Neutrophil (primary cell): ENCODE data around the gene PEAK3.

Source experiments
- H3K27ac ChIP-seq: fragments of 200-600 bp; sonication (generic); 2 replicates; pipeline ENCODE4 v1.5.1; 2016; ENCODE audit warnings: mild to moderate bottlenecking, moderate library complexity
- H3K27me3 ChIP-seq: fragments of 200-600 bp; sonication (generic); 2 replicates; pipeline ENCODE4 v1.6.0; 2016; ENCODE audit warnings: mild to moderate bottlenecking
- H3K36me3 ChIP-seq: fragments of 200-600 bp; sonication (generic); 2 replicates; pipeline ENCODE4 v1.5.1; 2017
- H3K4me1 ChIP-seq, 2 experiments: fragments of 200-600 bp in 1 of 2; sonication (generic) in 1 of 2; 1 replicate in 1 of 2; 2 replicates in 1 of 2; pipeline versions ENCODE4 v1.5.1 to v1.6.1; 2013 to 2016; ENCODE audit warnings: low read depth in 1 of 2, low read length in 1 of 2, mild to moderate bottlenecking in 1 of 2, moderate library complexity in 1 of 2; ENCODE audit not compliant: control insufficient read depth in 1 of 2, insufficient read depth in 1 of 2
- H3K4me3 ChIP-seq, 2 experiments: fragments of 200-600 bp in 1 of 2; sonication (generic) in 1 of 2; 1 replicate in 1 of 2; 2 replicates in 1 of 2; pipeline ENCODE4 v1.5.1; 2013 to 2016; ENCODE audit warnings: low read depth in 1 of 2, low read length in 1 of 2, mild to moderate bottlenecking in 1 of 2, moderate library complexity in 1 of 2
- H3K9me3 ChIP-seq: fragments of 200-600 bp; sonication (generic); 2 replicates; pipeline ENCODE4 v1.5.1; 2016
- TF ChIP-seq, protein P1 (sequence below): fragments of 200-600 bp; sonication (generic); IDR thresholded peaks from 2 replicates; pipeline ENCODE4 v1.5.1; 2016; ENCODE audit warnings: antibody characterized with exemption

The PEAK3 gene

DNA sequence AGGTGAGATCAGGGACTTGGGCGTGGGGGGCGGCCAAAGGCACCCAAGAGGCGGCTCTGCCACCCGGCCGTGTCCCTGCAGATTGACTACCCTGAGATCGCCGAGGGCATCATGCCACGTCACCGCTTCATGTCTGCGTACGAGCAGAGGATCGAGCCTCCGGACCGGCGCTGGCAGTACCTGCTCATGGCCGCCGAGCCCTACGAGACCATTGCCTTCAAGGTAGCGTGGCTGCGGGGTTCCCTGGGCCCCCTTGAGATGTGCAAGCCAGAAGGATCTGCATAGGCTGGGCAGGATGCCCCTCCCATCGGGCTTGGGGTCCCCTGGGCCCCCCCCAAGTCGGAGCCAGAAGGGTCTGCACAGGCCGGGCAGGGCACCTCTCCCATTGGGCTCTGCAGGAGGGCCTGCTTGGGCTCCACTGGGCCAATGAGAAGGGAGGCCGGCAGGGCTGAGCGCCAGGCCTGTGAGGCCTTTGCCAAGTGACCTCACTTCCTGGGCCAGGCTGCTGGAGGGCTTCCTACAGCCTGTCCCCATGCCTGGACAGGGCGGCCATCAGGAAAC lies 35.1 kb downstream of the PEAK3 start:
- peaks cover 20 to 21% of the 10 kb centered on the region in 2 experiments for H3K4me1 ChIP-seq
- H3K27me3 ChIP-seq = peaks cover 34% of the 10 kb centered on the region
- peaks cover 63% of the 10 kb centered on the region for H3K36me3 ChIP-seq
- no peak overlapping the region for H3K4me3 ChIP-seq
- TF ChIP-seq, protein P1, sequence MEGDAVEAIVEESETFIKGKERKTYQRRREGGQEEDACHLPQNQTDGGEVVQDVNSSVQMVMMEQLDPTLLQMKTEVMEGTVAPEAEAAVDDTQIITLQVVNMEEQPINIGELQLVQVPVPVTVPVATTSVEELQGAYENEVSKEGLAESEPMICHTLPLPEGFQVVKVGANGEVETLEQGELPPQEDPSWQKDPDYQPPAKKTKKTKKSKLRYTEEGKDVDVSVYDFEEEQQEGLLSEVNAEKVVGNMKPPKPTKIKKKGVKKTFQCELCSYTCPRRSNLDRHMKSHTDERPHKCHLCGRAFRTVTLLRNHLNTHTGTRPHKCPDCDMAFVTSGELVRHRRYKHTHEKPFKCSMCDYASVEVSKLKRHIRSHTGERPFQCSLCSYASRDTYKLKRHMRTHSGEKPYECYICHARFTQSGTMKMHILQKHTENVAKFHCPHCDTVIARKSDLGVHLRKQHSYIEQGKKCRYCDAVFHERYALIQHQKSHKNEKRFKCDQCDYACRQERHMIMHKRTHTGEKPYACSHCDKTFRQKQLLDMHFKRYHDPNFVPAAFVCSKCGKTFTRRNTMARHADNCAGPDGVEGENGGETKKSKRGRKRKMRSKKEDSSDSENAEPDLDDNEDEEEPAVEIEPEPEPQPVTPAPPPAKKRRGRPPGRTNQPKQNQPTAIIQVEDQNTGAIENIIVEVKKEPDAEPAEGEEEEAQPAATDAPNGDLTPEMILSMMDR = no peak
- H3K27ac ChIP-seq = no peak overlapping the region
- H3K9me3 ChIP-seq = no peaks in the 10 kb centered on the region

DNA sequence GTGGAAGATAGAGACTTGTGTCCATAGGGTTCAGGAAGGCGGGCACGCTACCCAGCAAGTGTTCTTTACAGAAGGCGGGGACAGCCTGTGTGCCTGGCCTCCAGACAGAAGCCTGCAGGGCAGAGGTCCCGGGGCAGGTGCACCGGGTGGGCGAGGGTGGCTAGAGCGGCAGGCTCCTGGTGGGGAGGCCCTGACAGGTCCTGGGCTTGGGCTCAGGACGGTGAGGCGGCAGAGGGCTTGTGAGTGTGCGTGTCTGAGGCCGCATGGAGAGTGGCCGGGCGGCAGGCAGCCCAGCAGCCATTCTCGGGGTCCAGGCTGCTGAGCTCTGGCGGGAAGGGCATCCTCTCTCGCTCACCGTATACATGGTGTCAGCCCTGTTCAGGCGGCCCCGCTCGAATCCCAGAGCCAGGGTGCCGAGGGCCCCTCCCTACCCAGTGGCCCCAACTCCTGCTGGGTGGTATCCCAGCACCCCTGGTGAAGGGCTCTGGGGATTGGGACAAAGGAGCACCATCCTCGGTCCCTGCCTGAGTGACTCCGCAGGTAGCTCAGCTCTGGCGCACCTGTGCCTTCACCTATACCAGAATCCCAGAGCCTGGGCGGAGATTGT lies 35.9 kb downstream of the PEAK3 start:
- Histone ChIP-seq H3K27ac (no peak overlapping the region), H3K36me3 (peaks cover 63% of the 10 kb centered on the region), H3K9me3 (no peaks in the 10 kb centered on the region), H3K4me3 (no peak overlapping the region), H3K27me3 (peaks cover 27% of the 10 kb centered on the region), H3K4me1 (peaks cover 12 to 13% of the 10 kb centered on the region in 2 experiments)
- TF ChIP-seq, protein P1 = no peak

DNA sequence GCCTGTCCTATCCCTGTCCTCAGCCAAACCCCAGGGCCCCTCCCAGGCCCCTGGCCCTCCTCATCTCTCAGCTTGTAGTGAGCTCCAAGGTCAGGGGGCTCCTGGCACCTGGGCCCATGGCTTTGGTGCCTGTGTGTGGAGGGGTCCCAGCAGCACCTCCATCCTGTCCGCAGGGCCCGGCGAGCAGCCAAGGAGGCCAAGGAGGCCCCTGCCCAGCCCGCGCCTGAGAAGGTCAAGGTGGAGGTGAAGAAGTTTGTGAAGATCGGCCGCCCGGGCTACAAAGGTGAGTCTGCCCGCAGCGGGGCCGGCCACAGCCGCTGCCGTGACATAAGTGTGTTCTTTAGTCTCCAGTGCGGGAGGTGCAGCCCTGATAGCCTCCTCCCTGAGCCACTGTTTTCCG lies 36.7 kb downstream of the PEAK3 start:
- Histone ChIP-seq H3K4me1 (peaks cover 11% of the 10 kb centered on the region in 2 experiments), H3K4me3 (no peak overlapping the region)

DNA sequence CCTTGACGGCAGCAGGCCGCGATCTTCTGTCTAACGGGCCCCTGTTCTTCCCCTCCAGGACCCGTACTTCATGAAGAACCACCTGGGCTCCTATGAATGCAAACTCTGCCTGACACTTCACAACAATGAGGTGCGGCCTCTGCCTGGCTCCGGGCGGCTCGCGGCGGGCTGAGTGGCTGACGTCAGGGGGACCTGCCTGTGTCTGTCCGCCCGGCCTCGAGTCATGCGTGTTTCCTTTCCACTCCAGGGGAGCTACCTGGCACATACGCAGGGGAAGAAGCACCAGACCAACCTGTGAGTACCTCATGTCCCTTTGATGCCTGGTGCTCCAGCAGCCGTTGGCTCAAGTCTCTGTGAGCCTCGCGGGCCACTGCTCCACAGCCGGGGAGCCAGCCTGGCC lies 37.5 kb downstream of the PEAK3 start:
- Histone ChIP-seq H3K4me3 (no peak overlapping the region), H3K36me3 (peaks cover 63% of the 10 kb centered on the region), H3K4me1 (peaks cover 14 to 15% of the 10 kb centered on the region in 2 experiments), H3K27me3 (peaks cover 10% of the 10 kb centered on the region), H3K9me3 (no peaks in the 10 kb centered on the region), H3K27ac (no peak overlapping the region)
- TF ChIP-seq, protein P1 = no peak

More for the DNA sequence above, 36.7 kb downstream of the PEAK3 start:
- TF ChIP-seq, protein P1 = no peak
- H3K9me3 ChIP-seq = no peaks in the 10 kb centered on the region
- H3K27me3 ChIP-seq = peaks cover 18% of the 10 kb centered on the region
- no peak overlapping the region for H3K27ac ChIP-seq
- H3K36me3 ChIP-seq = peaks cover 63% of the 10 kb centered on the region

- Histone ChIP-seq H3K27ac (no peak overlapping the region), H3K4me3 (no peak overlapping the region), H3K4me1 (peaks cover 18 to 19% of the 10 kb centered on the region in 2 experiments), H3K9me3 (no peaks in the 10 kb centered on the region), H3K27me3 (peaks cover 6% of the 10 kb centered on the region), H3K36me3 (peaks cover 62% of the 10 kb centered on the region)
- TF ChIP-seq, protein P1 = no peak
Measured at GRCh38 chr19:2244125-2244411, 37.9 kb downstream of the PEAK3 start.
